NB4 (cell line): ENCODE results near the gene EPHB1.

ENCODE experiments used
- DNase-seq: peaks from one replicate; pipeline ENCODE4 v3.0.0; 2010; ENCODE audit warnings: low read depth
- H3K4me3 ChIP-seq: one replicate; pipeline ENCODE4 v1.5.1; 2011; ENCODE audit warnings: mild to moderate bottlenecking, low read depth, low read length, moderate library complexity
- MYC ChIP-seq: IDR thresholded peaks from 2 replicates; pipeline ENCODE4 v1.6.1; 2011; ENCODE audit warnings: low read depth, low read length
- POLR2A ChIP-seq: IDR thresholded peaks from 2 replicates; pipeline ENCODE4 v1.6.1; 2011; ENCODE audit warnings: mild to moderate bottlenecking; ENCODE audit not compliant: insufficient read length; ENCODE audit errors: extremely low read depth
- TF ChIP-seq, protein P1 (sequence below): IDR thresholded peaks from 2 replicates; pipeline ENCODE4 v1.6.1; 2011; ENCODE audit warnings: low read depth, low read length
- TF ChIP-seq, protein P2 (sequence below): IDR thresholded peaks from one replicate; pipeline ENCODE4 v1.5.1; 2012; ENCODE audit warnings: low read depth, low read length

The EPHB1 gene

DNA sequence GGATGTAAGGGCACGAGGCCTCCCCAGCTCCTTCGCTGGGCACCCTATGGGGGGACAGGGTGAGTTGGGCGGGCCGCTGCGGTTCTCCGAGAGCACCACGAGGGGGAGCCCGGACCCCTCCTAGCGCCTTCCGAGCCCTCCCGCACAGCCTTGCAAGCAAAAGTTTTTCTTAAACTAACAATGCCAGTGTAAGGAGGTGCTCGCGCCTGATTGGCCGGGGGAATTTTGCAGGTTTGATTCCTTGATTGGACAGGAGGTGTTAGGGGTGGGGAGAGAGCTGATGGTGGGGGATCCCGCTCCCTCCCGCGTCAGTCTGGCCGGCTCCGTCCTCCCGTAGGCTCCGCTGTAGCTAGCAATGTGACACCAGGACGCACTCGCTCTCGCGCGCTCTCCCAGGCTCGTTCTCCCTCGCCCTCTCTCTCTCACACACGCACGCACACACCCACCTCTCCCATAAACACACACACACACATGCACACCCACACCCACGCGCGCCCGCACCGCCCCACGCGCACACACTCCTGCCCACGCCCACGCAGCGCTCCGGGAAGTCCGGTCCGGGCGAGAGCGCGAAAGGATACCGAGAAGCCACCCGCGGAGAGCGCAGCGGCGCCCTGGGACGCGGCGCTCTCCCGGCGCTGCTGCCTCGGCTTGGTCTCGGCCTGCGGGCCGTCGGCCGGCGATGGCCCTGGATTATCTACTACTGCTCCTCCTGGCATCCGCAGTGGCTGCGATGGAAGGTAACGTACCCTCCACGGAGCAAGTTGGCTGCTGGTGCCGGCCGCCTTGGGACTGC is at the start of gene EPHB1:
Gene EPHB1 (plus strand): TSS at position 311 of the 796 bp plus-strand sequence.
- DNase-seq = peak; percentile 80
- TF ChIP-seq MYC (no peak), POLR2A (no peak)
- TF ChIP-seq, protein P1, sequence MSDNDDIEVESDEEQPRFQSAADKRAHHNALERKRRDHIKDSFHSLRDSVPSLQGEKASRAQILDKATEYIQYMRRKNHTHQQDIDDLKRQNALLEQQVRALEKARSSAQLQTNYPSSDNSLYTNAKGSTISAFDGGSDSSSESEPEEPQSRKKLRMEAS = no peak
- TF ChIP-seq, protein P2, sequence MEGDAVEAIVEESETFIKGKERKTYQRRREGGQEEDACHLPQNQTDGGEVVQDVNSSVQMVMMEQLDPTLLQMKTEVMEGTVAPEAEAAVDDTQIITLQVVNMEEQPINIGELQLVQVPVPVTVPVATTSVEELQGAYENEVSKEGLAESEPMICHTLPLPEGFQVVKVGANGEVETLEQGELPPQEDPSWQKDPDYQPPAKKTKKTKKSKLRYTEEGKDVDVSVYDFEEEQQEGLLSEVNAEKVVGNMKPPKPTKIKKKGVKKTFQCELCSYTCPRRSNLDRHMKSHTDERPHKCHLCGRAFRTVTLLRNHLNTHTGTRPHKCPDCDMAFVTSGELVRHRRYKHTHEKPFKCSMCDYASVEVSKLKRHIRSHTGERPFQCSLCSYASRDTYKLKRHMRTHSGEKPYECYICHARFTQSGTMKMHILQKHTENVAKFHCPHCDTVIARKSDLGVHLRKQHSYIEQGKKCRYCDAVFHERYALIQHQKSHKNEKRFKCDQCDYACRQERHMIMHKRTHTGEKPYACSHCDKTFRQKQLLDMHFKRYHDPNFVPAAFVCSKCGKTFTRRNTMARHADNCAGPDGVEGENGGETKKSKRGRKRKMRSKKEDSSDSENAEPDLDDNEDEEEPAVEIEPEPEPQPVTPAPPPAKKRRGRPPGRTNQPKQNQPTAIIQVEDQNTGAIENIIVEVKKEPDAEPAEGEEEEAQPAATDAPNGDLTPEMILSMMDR = peak; percentile 88

DNA sequence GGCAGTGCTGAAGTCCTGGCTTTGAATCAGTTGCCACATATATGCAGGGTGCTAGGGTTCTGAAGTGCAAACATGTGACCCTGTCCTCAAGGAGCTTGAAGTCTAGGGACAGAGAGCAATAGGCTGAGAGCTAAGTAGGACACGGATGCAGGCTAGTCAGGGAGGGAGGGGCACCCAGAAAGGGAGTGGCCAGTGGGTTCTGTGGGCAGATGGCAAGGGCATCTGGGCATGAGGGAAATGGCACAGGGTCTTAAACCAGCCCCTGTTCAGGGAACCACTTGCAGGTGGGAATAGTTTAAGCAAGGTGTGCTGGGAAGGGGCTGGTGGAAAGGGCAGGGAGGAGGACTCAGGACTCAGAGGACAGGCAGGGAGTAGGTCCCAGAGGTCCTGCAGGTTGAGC is 46.4 kb upstream of the EPHB1 start:
- TF ChIP-seq, protein P1 = no peak
- TF ChIP-seq, protein P2 = no peak
- TF ChIP-seq POLR2A = no peak
- no peak for TF ChIP-seq MYC
- no peak overlapping the region for H3K4me3 ChIP-seq
- no peak for DNase-seq

More for the DNA sequence above, at the start of gene EPHB1:
- H3K4me3 ChIP-seq = no peak within 1 kb of the TSS

DNA sequence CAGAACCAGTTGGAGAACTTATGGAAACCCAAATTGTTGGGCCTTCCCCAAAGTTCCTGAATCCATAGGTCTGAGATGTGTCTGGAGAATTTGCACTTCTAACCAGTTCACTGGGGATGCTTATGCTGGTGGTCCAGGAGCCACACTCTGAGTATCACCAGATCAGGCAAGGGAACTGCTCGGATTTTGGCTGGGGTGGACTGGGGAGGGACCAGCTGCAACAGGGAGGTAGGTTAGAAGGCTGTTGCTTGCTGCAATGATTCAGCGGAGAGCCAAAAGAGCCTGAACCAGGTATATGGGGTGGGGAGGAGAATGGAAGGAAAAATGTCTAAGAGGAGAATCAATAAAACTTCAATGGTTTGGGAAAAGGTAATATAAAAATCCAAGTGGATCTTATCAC is 45.9 kb upstream of the EPHB1 start:
- no peak for DNase-seq
- no peak overlapping the region for H3K4me3 ChIP-seq
- TF ChIP-seq, protein P1 = no peak
- TF ChIP-seq, protein P2 = no peak
- TF ChIP-seq POLR2A = no peak
- TF ChIP-seq MYC = no peak

DNA sequence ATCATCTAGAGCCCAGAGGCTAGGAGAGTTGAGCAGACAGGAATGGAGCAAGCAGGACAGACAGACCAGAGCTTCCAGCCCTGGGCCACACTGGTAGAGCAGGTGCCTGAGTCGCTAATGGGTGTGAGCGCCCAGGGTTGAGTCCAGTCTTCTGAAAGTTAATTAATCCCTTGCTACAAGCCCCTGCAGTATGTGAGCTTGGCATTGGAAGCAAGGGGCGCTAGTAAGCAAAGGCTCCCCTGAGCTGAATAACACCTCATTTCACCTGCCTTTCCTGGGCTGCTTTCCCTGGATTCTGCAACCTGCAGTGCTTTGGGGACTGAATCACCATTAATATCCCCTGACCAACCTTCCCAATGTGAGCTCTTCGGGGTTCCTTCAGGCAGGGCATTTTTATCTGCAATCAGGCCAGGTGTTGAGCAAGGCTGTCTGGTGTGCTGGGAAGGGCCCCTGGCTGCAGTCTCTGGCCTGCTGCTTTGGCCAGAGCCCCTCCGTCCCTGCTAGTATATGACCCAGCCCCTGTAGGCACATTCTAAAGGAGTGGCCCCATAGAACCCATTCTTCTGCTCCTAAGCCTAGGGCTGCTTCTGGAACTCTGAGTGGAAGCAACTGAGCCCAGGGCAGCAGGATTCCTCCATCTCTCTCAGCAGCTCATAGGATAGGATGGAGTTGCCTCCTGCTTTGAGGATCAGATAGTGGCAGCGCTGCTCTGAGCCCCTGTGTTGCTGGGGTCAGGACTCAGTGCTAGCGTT is 45.1 kb upstream of the EPHB1 start:
- TF ChIP-seq MYC (no peak), POLR2A (no peak)
- TF ChIP-seq, protein P1 = no peak
- no peak for DNase-seq
- no peak overlapping the region for H3K4me3 ChIP-seq

DNA sequence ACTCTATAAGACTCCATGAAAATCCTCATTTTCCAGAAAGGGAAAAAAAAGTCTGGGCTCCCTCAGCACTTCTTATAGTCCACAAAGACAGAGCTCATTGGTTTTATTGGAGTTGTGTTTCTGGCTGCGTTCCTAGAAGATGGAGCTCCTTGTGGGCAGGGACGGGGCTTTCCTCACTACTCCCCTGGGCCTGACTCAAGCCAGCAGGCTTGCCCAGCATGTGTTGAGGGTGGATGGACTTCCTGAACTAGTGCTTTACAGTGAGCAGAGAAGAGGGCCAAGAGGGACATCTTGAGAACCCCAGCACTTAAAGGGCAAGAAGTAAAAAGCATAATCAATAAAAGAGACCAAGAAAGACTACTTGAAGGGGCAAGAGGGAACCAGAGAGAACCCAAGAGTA is 43.2 kb upstream of the EPHB1 start:
- DNase-seq = peak; percentile 9
- TF ChIP-seq, protein P1 = no peak
- TF ChIP-seq, protein P2 = no peak
- TF ChIP-seq MYC (no peak), POLR2A (no peak)
- H3K4me3 ChIP-seq = no peak overlapping the region
